HL-60 (cell line): Measurements from ENCODE around the gene ZNF281.

Source experiments
- CTCF ChIP-seq: IDR thresholded peaks from one replicate; pipeline ENCODE4 v1.5.1; 2011; ENCODE audit warnings: low read length, control low read depth, inconsistent platforms; ENCODE audit not compliant: insufficient read depth
- REST ChIP-seq: IDR thresholded peaks from 2 replicates; pipeline ENCODE4 v1.6.1; 2012; ENCODE audit warnings: low read depth; ENCODE audit not compliant: insufficient replicate concordance

- TF ChIP-seq CTCF: no peak
- TF ChIP-seq REST: no peak
Measured at GRCh38 chr1:200437556-200438203, 27.8 kb upstream of the ZNF281 start.
